Heart right ventricle (tissue), 16 donors: ENCODE results near the gene BORCS5. TPM values are rescaled to one million over a fixed set of nuclear protein-coding genes. Genes with fewer than 3 reads are reported as not detected.

Source experiments
- ATAC-seq, 8 donors: fragments of 200-7000 bp; cut with Tn5 transposase; one replicate each; pipeline ENCODE4 v1.9.1; 2020; ENCODE audit warnings: mild to moderate bottlenecking in 8 of 8, moderate library complexity in 8 of 8, moderate number of reproducible peaks in 1 of 8
- DNase-seq, 2 donors: peaks; one replicate each; pipeline ENCODE4 v3.0.0-alpha.2; 2020
- H3K27ac ChIP-seq, 10 donors: fragments of 200-600 bp; sonication (generic) in 2 of 10; one replicate each; pipeline versions ENCODE4 v1.5.0 to v1.8.0; 2020 to 2022; ENCODE audit warnings: mild to moderate bottlenecking in 3 of 10
- H3K27me3 ChIP-seq, 7 donors: fragments of 200-600 bp; one replicate each; pipeline ENCODE4 v1.8.0; 2021 to 2022; ENCODE audit warnings: mild to moderate bottlenecking in 2 of 7
- H3K36me3 ChIP-seq, 9 donors: fragments of 200-600 bp; sonication (generic) in 1 of 9; one replicate each; pipeline versions ENCODE4 v1.5.0 to v1.8.0; 2020 to 2022; ENCODE audit warnings: mild to moderate bottlenecking in 2 of 9
- H3K4me1 ChIP-seq, 9 donors: fragments of 200-600 bp; sonication (generic) in 1 of 9; one replicate each; pipeline versions ENCODE4 v1.5.0 to v1.8.0; 2020 to 2022; ENCODE audit warnings: mild to moderate bottlenecking in 4 of 9
- H3K4me3 ChIP-seq, 10 donors: fragments of 200-600 bp; sonication (generic) in 2 of 10; one replicate each; pipeline versions ENCODE4 v1.5.0 to v1.8.0; 2020 to 2022; ENCODE audit warnings: mild to moderate bottlenecking in 7 of 10, moderate library complexity in 2 of 10
- H3K9me3 ChIP-seq, 11 donors: fragments of 200-600 bp in 10 of 11; sonication (generic) in 2 of 11; one replicate each; pipeline versions ENCODE4 v1.5.0 to v1.8.0; 2013 to 2022; ENCODE audit warnings: mild to moderate bottlenecking in 2 of 11, control low read depth in 1 of 11, moderate library complexity in 1 of 11
- WGBS, 2 donors: extraction: QIAGEN DNeasy Blood & Tissue Kit; methylation state at CpG; one replicate each; pipeline ENCODE4 v1.1.7; 2013; ENCODE audit warnings: inconsistent platforms in 1 of 2; 5-methylcytosine and 5-hydroxymethylcytosine counted together
- intact Hi-C, 10 donors: fragments of 100-400 bp; cut with DNase I; formaldehyde crosslinking; loops; one replicate each; pipeline versions ENCODE4 v1.11.1 to v1.14.2; 2022
- polyA plus RNA-seq, 2 donors: library from polyadenylated mRNA; stranded (reverse); fragments of 200-250 nt; gene quantifications; one replicate each; pipeline ENCODE4 v1.2.3, GENCODE V29; 2013
- total RNA-seq, 10 donors: library from RNA; stranded (reverse); fragmentation: NEBNext Ultra II Directional in 3 of 10; extraction: Animal tissue kit (Norgen Biotek cat#: 25700) in 3 of 10; gene quantifications; one replicate each; pipeline versions ENCODE4 v1.2.1 to v1.2.4, GENCODE V29; 2021 to 2023
- TF ChIP-seq, protein P1 (sequence below), 9 donors: fragments of 200-600 bp; sonication (generic) in 2 of 9; IDR thresholded peaks; one replicate each; pipeline versions ENCODE4 v1.5.0 to v1.8.0; 2021 to 2022; ENCODE audit warnings: antibody characterized with exemption in 9 of 9, mild to moderate bottlenecking in 5 of 9, moderate library complexity in 1 of 9
- donor health status: Arrhythmogenic right ventricular cardiomyopathy.
- donor health status: ischemic (EF 13 %, LVEDD 7.1; RV severe dilation, severe dysfunction).
- donor health status: healthy with polysubstance abuse.
- donor health status: DM: no; HTN: yes; CAD: no.
- donor health status: DM: no; HTN: no; CAD: no.
- donor health status: ischemic (EF 25% LVEDD 6.9; RV normal size, moderate dysfunction).
- donor health status: ischemic (EF 25% LVEDD 5.7; RV mildly dilated, moderate dysfunction).
- donor health status: healthy.
- donor health status: DM: yes; HTN: yes; CAD: no.
- donor health status: Ischemic cardiomyopathy.
- donor health status: ischemic (EF 35%, LVEDD 5.7; RV mildly dilated, moderate dysfunction).
- donor health status: nonischemic (EF 11% LVEDD 7.7; RV severe dilation, severe dysfunction).
- donor health status: DM: yes; HTN: yes; CAD: no.
- donor health status: PGD.
- donor health status: ischemic (EF 29% LVEDD 5.4; RV normal size, mild dysfunction).
- donor health status: nonischemic (EF 23%, LVEDD 6.1; RV moderate dilation, normal function).

BORCS5 gene
- total and polyA plus RNA-seq, 12 donors = 2.5 to 15.4 (median 11.5) TPM

DNA sequence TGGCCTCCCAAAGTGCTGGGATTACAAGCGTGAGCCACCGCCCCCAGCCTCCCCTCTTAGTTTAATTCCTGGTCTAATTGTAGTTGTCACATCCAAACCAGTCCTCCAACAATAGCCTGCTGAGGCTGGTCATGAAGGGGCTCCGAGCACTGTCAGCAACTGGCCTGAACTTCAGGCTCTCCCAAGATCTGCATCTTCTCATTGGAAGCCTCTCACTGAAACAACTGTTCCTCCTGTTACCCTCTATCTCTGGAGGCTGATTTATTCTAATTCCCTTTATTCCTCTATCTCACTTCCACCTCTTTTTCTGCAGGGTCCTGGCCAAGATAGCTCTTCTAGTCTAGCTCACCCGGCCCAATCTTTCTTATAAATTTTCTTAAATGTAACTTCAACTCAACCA, 116.3 kb downstream of the BORCS5 start:
- TF ChIP-seq, protein P1, sequence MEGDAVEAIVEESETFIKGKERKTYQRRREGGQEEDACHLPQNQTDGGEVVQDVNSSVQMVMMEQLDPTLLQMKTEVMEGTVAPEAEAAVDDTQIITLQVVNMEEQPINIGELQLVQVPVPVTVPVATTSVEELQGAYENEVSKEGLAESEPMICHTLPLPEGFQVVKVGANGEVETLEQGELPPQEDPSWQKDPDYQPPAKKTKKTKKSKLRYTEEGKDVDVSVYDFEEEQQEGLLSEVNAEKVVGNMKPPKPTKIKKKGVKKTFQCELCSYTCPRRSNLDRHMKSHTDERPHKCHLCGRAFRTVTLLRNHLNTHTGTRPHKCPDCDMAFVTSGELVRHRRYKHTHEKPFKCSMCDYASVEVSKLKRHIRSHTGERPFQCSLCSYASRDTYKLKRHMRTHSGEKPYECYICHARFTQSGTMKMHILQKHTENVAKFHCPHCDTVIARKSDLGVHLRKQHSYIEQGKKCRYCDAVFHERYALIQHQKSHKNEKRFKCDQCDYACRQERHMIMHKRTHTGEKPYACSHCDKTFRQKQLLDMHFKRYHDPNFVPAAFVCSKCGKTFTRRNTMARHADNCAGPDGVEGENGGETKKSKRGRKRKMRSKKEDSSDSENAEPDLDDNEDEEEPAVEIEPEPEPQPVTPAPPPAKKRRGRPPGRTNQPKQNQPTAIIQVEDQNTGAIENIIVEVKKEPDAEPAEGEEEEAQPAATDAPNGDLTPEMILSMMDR (IDR thresholded peaks at IDR 0.05) = no peak
- no peaks in the 10 kb centered on the region for H3K27me3 ChIP-seq
- peaks cover 0 to 37% (median 9%) of the 10 kb centered on the region in 9 donors for H3K4me1 ChIP-seq
- DNase-seq = no peak
- intact Hi-C loops = no loop called here
- peaks cover 0 to 46% (median 19%) of the 10 kb centered on the region in 9 donors for H3K36me3 ChIP-seq
- H3K27ac ChIP-seq = peak overlapping the region in 1 of 10 donors; percentile 90
- 95% methylated on average over 4 of the region's 4 CpGs for WGBS, 2 donors
- no peaks in the 10 kb centered on the region for H3K9me3 ChIP-seq
- ATAC-seq = no peak
- no peak overlapping the region for H3K4me3 ChIP-seq

DNA sequence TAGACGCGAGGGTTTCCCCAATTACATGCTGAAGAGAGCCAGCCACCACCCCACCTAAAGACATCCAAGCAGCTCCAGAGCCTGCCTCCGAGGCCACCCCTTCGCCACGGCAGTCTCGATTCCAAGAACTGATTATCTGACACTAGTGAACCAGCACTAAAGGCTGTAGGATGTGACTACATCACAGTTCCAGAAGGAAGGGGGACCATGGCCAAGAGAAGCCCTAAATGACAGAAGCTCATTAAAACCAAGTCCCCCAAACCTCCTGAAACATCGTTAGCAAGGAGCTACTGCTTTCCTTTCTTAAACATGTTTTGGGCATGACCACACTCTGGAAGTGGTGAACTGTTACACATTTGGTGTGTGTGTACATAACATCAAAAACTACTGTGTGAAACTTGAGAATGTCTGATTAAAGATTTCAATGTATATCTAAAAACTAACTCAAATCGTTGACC, 117.6 kb downstream of the BORCS5 start:
- H3K4me1 ChIP-seq = peaks cover 0 to 30% (median 9%) of the 10 kb centered on the region in 9 donors
- intact Hi-C loops = no loop called here
- H3K27me3 ChIP-seq = no peaks in the 10 kb centered on the region
- no peaks in the 10 kb centered on the region for H3K9me3 ChIP-seq
- H3K4me3 ChIP-seq = no peak overlapping the region
- WGBS, 2 donors = 67 to 70% methylated on average over 8 of the region's 8 CpGs
- TF ChIP-seq, protein P1 (IDR thresholded peaks at IDR 0.05) = no peak
- peak in 3 of 8 donors; percentile 16 to 31 (median 18) for ATAC-seq
- DNase-seq = no peak
- peaks cover 0 to 53% (median 23%) of the 10 kb centered on the region in 9 donors for H3K36me3 ChIP-seq
- peak overlapping the region in 8 of 10 donors; percentile 34 to 90 (median 58) for H3K27ac ChIP-seq

DNA sequence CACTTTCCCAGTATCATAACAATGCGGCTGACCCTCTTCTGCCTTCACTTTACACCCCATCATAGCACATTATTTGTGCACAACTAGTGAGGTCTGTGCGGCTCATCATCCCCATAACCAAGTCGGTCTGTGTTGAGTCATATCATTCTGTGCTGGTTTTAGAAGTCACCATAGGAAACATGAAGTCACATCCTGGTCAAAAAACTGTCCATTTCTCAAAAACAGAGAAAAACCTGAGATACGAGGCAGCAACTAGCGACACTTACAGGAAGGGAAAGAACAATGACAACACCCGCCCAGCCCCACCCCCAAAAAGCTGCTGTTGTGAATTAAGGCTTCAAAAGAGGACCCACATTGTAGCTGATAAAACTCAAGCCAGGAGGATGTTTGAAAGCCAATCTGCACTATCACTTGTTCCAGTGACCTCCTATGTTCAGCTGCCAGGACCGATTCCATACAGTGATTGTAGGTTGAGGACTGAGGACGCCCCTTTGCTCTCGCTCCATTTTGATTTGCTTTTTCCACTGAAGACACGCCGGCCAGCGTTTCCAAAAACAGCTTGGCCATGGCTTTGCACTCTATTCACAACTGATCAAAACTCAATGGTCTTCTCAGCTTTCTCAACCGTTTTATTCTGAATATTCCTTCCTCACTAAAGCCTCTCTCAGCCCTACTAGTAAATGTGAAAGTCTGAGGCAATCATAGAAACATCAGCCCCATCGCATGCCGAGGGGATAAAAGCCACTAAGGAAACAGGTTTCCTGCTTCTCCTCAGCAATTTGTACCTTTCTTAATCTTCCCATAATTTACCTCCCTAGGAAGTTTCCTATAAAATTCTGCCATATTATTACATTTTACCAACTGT, 118.3 kb downstream of the BORCS5 start:
- TF ChIP-seq, protein P1 (IDR thresholded peaks at IDR 0.05) = peak in 1 of 9 donors; percentile 12
- ATAC-seq = peak in 7 of 8 donors; percentile 65 to 89 (median 77)
- H3K36me3 ChIP-seq = peaks cover 0 to 58% (median 28%) of the 10 kb centered on the region in 9 donors

DNA sequence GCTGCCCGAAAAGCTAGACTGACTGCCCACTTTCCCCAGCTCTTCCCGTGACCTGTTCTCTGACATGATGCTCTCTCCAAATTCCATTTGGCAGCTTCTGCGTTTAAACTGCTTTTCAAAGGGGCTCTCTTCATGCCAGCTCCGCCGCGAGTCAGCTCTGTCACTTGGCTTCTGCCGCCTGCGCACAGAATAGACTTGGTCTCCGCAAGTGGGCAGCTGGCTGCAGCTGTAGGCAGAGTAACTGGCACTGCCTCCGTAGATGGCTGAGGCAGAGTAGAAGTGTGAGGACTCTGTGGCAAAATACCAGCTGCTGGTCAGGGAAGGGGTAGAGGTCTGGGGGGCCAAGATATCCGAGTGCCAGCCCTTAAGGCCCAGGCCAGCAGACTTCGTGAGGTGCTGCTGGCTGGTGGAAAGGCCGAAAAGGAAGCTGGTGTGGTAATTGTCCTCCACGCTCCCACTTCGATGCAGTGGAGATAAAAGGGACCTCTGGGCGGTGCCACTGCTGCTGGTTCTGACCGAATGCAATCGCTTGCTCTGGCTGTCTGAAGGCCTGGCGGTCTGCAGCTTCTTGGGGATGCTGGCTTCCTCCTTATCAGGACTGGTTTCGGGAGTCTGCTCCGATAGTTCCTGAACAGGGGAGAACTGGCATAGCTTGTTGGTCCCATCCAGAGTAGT, 120.1 kb downstream of the BORCS5 start:
- no peak overlapping the region for H3K4me3 ChIP-seq
- H3K27ac ChIP-seq = peak overlapping the region in 1 of 10 donors; percentile 6
- peaks cover 0 to 76% (median 35%) of the 10 kb centered on the region in 9 donors for H3K36me3 ChIP-seq
- no peaks in the 10 kb centered on the region for H3K27me3 ChIP-seq
- H3K4me1 ChIP-seq = peaks cover 0 to 41% (median 9%) of the 10 kb centered on the region in 9 donors
- intact Hi-C loops = no loop called here
- peak in 1 of 8 donors; percentile 42 for ATAC-seq
- TF ChIP-seq, protein P1 (IDR thresholded peaks at IDR 0.05) = no peak
- 92 to 96% methylated on average over 21 of the region's 21 CpGs for WGBS, 2 donors
- no peak for DNase-seq
- no peaks in the 10 kb centered on the region for H3K9me3 ChIP-seq

More for the DNA sequence above, 118.3 kb downstream of the BORCS5 start:
- Histone ChIP-seq H3K27ac (peak overlapping the region in 8 of 10 donors; percentile 34 to 90 (median 70)), H3K27me3 (no peaks in the 10 kb centered on the region), H3K4me3 (peak overlapping the region in 2 of 10 donors; percentile 21 to 27), H3K4me1 (peaks cover 0 to 30% (median 9%) of the 10 kb centered on the region in 9 donors), H3K9me3 (no peaks in the 10 kb centered on the region)
- intact Hi-C loops = no loop called here
- WGBS, 2 donors = 63 to 72% methylated on average over 15 of the region's 15 CpGs
- peak in 1 of 2 donors; percentile 17 for DNase-seq
